HG02970 (cell line): Measurements from ENCODE around the gene MBOAT1.
"Not testable (repeated sequence)": the region's sequence is repeated elsewhere in the genome, so short reads cannot be mapped to it uniquely, and the experiment has no call there.

Experiments used
- ATAC-seq: cut with Tn5 transposase; IDR thresholded peaks from one replicate; pipeline ENCODE4 v1.9.1; 2021; ENCODE audit warnings: mild to moderate bottlenecking, moderate library complexity, moderate number of reproducible peaks; ENCODE audit not compliant: unreplicated experiment, low FRiP score

MBOAT1 gene

DNA sequence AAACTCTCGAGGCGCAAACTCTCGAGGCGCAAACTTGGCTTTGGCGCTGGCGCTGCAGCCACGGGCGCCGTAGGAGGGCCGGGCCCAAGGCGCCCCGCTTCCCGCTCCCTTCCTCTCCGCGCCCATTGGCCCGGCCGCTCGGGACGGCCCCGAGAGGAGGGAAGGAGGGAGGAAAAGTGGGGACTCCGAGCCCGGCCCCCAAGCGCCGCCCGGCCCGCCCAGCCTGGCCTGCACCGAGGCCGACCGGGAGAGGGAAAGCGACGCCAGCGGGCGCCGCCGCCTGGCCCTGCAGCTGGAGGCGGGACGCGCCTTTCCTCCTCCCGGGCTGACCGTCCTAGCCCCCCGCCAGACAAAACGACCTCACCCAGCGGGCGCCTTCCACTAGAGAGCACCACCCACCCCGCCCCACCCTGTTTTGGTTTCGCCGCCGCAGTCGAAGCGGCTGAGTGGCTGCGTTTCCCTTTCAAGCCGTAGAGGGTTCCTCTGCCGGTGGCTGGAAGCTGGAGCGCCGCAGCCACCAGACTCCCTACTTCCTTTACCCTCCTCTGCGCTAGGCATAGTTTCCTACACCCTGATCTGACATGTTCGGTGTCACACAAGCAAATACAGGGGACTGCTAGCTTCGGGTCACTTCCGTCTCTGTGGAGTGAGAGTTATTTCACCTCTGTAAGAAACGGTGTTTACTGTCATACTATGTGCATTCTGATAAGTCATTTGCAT is at the start of gene MBOAT1:
MBOAT1 (minus strand) TSS at position 78 of the 720 bp plus-strand sequence. CDS start 235 bp downstream, outside the sequence.
- ATAC-seq: peak; percentile 85

DNA sequence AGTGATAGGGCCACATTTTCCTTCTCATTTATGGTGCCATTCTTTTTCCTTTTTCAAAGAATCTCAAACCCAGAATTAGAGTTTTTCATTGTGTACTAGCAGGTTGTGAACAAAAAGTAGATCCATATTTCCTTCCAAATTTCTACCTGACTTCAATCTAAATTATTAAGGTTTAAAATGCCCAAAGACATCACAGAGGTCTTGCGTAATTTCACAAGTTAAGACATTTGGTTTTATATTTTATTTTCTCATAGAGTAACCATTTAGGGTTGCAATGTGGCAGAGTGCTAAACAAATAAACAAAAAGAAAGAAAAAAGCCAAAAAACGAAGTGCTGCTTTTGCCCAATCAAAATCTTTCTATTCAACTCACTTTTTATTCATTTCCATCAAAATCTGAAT is 49.4 kb upstream of the MBOAT1 start:
- no peak for ATAC-seq

GRCh38 chr6:20260360-20260759 is 48.1 kb upstream of the MBOAT1 start:
- ATAC-seq: no peak

GRCh38 chr6:20259316-20260049 is 47.2 kb upstream of the MBOAT1 start:
- ATAC-seq: no peak

DNA sequence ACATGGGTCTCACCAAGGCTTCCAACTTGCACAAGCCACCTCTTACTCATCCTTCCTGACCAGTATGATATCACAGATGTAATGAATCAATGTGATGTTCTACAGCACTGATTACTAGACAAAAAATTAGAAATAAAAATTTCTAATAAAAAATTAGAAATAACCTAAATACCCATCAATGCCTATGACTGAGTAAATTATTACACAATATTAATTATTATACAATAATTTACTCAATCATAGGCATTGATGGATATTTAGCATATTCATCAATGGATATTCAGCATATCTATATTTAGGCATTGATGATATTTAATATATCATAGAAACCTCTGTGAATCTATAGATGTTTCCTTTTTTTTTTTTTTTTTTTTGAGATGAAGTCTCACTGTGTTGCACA is 43.2 kb upstream of the MBOAT1 start:
- ATAC-seq: no peak

DNA sequence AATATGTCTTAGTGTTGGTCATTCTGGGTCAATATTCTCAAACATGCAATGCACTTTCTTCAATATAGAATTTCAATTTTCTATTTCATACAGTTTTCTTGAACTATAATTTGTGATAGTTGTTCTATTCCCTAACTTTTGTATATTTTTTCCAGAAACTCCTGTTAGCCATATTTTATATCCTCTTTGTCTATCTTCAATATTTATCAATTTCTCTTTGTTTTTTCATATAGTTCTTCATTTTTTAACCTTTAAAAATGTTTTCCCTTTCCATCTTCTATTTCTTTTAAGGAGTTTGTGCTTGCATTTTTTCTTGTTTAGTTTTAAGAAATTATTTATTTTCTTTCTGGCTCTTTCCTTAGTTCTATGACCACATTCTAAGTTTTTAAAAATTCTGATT is 42.0 kb upstream of the MBOAT1 start:
- ATAC-seq: no peak

DNA sequence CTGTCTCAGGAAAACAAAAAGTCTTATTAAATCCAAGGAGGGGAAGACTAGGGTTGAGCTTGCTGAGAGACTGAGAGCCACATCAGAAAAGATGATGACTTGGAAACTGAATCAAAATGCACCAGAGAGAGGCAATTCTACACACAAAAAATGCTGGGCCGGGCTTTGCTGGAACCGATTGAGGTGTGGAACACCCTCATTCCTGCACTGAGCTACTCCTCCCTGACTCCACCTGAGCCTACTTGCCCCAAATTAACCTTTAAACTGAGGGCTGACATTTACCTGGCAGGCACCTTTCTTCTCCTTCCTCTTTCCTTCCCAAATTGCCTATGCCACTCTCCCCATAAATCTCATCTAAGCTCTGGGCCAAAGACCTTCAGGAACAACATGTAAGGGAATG is 40.8 kb upstream of the MBOAT1 start:
- no peak for ATAC-seq

DNA sequence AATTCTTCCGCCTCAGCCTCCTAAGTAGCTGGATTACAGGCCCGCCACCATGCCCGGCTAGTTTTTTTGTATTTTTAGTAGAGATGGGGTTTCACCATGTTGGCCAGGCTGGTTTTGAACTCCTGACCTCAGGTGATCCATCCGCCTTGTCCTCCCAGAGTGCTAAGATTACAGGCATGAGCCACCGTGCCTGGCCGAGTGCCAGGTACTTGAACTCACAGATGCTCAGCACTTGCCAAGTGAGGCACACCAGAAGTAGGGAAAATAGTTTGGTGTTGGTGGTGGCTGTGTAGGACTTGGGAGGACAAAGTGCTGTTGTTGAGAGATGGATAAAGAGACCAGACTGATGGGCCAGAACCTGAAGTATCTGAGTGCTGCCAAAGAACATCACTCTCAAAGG is 40.0 kb upstream of the MBOAT1 start:
- no peak for ATAC-seq

DNA sequence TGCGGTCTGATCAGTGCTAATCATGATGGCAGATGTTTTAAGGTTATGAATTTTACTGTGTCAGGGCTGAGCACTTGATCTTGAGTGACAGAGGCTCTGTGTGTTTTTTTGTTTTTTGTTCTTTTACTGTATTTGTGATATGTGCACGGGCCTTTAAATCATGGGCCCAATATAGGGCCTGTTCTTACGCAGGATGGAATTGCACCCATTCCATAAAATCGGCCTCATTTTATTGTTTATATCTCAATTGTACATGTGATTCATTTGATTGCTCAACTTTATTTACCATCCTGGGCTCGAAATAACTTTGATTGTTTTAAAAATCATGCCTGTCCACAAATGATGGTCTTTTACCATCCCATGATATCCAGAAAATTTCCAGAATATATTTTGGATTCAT is 39.3 kb upstream of the MBOAT1 start:
- ATAC-seq: no peak

DNA sequence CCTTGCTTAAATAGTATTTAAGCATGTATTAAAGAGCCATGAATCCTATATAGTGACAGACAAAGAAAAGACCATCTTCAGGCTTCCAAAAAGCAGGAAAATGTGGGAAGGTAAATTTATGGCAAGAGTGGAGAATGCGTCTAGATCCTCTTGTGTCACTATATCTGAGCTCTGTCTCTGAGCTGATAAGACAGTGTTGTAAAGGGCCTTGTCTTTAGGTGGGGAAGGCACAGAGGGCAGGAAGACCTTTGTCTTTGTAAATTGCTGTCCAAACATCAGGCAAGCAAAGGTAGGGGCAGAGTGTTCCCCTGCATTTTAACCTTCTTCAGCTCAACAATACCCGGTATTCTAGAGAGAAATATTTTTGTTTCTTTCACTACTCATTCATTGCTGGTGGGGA is 33.9 kb upstream of the MBOAT1 start:
- no peak for ATAC-seq

DNA sequence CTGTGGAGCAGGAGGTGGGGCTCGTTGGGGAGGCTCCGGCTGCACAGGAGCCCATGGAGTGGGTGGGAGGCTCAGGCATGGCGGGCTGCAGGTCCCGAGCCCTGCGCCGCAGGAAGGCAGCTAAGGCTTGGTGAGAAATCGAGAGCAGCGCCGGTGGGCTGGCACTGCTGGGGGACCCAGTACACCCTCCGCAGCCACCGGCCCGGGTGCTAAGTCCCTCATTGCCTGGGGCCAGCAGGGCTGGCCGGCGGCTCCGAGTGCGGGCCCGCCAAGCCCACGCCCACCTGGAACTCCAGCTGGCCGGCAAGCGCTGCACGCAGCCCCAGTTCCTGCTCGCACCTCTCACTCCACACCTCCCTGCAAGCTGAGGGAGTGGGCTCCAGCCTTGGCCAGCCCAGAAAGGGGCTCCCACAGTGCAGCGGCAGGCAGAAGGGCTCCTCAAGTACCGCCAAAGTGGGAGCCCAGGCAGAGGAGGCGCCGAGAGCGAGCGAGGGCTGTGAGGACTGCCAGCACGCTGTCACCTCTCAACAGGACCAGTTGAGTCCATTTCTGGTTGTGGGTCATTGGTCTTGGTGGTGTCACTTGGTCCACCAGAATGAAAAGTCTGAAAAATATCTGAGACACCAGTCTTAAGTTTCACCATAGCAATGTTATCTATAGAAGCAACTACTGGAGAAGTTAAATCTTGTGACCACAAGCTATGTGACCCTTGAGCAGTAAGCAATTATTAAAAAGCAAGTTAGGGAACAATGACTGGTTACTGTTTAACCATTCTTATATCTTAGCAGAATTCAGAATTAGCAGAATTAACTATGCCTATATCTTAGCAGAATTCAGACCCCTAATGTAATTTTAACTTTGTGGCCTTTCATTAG is 32.8 kb upstream of the MBOAT1 start:
- ATAC-seq: not testable (repeated sequence)

- no peak for ATAC-seq
Observed at GRCh38 chr6:20243288-20243687, 31.0 kb upstream of the MBOAT1 start.

GRCh38 chr6:20242397-20242796 is 30.1 kb upstream of the MBOAT1 start:
- no peak for ATAC-seq

DNA sequence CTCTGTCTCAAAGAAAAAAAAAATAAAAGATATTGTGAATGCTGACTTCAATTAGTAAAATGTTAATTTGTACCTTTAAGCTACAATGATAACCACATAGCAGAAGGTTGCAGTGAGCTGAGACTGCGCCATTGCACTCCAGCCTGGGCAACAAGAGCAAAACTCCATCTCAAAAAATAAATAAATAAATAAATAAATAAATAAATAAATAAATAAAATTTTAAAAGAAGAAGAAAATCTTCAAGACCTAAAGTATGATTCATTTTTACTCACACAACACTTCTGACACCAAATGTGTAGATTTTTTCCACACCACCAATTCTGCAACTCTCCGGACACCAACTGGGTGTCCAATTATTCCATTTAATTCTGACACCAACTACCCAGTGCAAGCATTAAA is 28.8 kb upstream of the MBOAT1 start:
- ATAC-seq: no peak

DNA sequence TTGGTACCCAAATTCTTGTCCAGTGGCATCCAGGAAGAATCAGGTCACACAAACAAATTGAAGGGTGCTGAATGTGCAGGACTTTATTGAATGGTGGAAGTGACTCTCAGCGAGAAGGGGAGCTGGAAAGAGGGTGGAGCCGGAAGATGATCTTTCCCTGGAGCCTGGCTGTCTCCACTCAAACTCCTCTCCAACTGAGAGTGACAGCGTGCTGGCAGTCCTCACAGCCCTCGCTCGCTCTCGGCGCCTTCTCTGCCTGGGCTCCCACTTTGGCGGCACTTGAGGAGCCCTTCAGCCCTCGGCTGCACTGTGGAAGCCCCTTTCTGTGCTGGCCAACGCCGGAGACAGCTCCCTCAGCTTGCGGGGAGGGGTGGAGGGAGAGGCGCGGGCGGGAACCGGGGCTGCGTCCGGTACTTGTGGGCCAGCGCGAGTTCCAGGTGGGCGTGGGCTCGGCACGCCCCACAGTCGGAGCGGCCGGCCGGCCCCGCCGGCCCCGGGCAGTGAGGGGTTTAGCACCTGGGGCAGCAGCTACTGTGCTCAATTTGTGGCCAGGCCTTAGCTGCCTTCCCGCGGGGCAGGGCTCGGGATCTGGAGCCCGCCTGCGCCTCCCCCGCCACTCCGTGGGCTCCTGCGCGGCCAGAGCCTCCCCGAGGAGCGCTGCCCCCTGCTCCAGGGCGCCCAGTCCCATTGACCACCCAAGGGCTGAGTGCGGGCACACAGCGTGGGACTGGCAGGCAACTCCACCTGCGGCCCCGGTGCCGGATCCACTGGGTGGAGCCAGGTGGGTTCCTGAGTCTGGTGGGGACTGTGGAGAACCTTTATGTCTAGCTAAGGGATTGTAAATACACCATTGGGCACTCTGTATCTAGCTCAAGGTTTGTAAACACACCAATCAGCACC is 26.7 kb upstream of the MBOAT1 start:
- ATAC-seq: no peak

DNA sequence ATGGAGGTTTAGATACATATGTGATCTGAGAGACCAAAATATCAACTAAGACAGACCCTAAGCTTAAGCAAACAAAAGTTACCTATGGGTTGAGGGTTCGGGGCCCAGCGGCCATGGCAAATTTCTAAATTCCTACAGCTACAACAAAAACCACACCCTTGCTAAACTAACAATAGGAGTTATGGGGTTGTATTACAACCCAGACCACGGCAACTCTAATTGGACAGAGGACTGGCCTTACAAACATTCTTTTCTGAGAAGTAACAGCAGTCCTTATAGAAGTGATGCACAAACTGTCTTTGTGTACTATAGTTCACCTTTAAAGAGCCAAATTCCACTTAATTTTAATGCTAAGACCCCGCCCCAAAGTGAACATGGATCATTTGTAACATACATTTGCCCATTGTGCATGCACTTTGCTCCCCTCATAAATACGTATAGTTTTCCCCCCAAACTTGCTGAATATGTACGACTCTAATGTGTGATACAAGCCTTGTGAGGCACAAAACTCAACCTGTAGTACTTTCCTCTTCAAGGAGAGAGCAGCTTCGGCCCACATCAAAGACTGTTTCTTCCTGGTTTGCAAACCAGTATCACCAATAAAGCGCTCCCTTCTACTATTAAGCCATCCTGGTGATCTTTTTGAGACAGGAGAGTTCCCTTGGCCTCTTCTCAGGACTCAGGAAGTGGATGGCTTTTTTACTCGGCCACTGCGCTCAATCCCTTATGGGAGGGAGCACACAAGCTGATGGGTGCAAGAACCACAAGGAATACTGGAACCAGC is 25.6 kb upstream of the MBOAT1 start:
- no peak for ATAC-seq

- no peak for ATAC-seq
Observed at GRCh38 chr6:20236909-20237600, 24.8 kb upstream of the MBOAT1 start.

DNA sequence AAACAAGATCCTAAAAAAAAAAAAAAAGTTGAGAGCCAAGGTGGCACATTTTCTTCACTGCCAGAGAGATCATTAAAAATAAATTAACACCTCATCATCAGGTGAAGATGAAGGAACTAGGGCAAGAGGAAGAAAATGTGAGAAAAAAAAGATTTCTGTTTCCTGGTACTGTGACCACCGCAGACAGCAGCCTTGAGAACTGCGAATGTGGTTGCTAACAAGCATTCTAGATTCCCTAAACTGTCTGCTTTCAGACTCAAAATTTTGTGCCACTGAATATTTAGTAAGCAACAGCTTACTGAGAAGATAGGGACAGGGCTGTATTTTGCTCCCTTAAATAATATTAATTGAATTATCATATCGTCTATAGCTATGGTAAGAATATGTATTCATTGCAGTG is 24.1 kb upstream of the MBOAT1 start:
- ATAC-seq: no peak

DNA sequence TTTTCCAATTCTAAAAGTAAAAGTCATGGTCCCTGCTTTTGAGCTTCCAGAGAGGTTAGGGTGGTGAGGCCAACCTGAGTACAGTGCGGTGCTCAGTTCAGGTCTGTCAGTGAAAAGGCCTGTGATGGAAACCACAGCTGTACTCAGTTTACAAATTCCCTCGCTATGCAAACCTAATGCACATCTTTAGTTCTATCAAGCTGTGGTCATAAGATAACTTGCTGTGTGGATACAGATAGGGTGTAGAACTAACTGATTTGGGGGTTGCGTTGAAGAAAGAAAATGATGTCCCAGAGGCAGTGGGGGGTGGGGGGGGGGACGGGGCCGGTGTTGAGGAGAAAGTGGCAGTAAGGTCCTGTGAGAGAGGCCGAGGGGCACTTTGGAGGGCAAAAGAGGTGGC is 22.8 kb upstream of the MBOAT1 start:
- no peak for ATAC-seq
